Measurements from ENCODE around the gene RAC2.

GRCh38 chr22:37233751-37234631 is 10.1 kb downstream of the RAC2 start:
- TF ChIP-seq POLR2A (IDR thresholded peaks at IDR 0.05), result no peak
- TF ChIP-seq CTCF (IDR thresholded peaks at IDR 0.05), result no peak

Data from adrenal gland (tissue), 5 donors.